ENCODE data around the gene VWA5B2.

- TF ChIP-seq EP300 (IDR thresholded peaks at IDR 0.05; ENCODE audit: low read depth) (no peak), CTCF (IDR thresholded peaks at IDR 0.05) (no peak)
Observed at GRCh38 chr3:184282941-184283340, 53.6 kb downstream of the VWA5B2 start.
